ENCODE results near the gene CEP164. TPM values are rescaled to one million over a fixed set of nuclear protein-coding genes. Genes with fewer than 3 reads are reported as not detected.

The CEP164 gene
- total and polyA plus RNA-seq, 2 of the 8 experiments (the other 6 are each of a cell fraction or from before 2014, with no cell fraction given) = 8.4 to 20.8 TPM

DNA sequence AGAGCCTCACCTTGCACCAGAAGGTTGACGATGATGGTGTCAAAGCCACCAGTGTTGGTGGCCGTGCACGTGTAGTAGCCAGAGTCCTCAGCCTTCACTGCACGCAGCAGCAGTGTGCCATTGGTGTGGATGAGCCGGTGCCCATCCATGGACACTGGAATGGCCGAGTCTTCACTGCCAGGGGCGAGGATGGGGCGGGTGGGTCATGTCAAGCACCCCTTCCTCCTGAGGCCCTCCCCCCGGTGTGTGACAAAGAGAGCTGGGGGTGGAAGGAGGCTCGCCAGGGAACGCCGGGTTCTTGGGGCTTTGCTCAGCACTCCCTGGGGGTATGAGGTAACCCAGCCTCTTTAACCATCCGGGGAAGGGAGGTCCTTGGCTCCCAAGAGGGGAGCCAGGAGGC lies 111.6 kb downstream of the CEP164 start:
- Histone ChIP-seq H3K27me3 (replicated peaks in 1 of 4; ENCODE audit: control insufficient read depth in 3 of 4, extremely low read depth in 1 of 4, insufficient read depth in 3 of 4, low read length in 3 of 4) (peaks cover 0 to 3% (median 0%) of the 10 kb centered on the region in 4 experiments; a peak in 2 of 7 replicates), H2BK20ac (ENCODE audit: low read length) (no peak overlapping the region), H4K8ac (ENCODE audit: extremely low read depth, insufficient read depth, low read length) (no peak overlapping the region), H3K79me1 (ENCODE audit: low read depth, low read length) (no peaks in the 10 kb centered on the region), H4K5ac (ENCODE audit: insufficient read length, low read depth, low read length) (no peak overlapping the region), H3K79me2 (ENCODE audit: control insufficient read depth in 1 of 2, insufficient read depth in 2 of 2, low read length in 2 of 2) (no peaks in the 10 kb centered on the region; a peak in 1 of 4 replicates), H2BK120ac (replicated peaks; ENCODE audit: low read depth, low read length) (no peak overlapping the region), H3K14ac (ENCODE audit: insufficient read length) (no peak overlapping the region), H3K9me3 (ENCODE audit: insufficient read depth in 2 of 2, low read depth in 1 of 2, low read length in 1 of 2) (no peaks in the 10 kb centered on the region), H2AFZ (ENCODE audit: low read length) (no peak overlapping the region), H3K27ac (ENCODE audit: low read depth, low read length) (no peak overlapping the region), H4K91ac (replicated peaks; ENCODE audit: insufficient read length, low read length) (no peak overlapping the region), H2BK5ac (ENCODE audit: low read depth, low read length) (no peak overlapping the region), H2BK15ac (ENCODE audit: low read length) (no peak overlapping the region), H3K18ac (ENCODE audit: extremely low read depth, low read length) (no peak overlapping the region), H3K9ac (replicated peaks in 1 of 4; ENCODE audit: extremely low read depth in 1 of 4, low read depth in 3 of 4, low read length in 3 of 4) (no peak overlapping the region), H4K20me1 (replicated peaks in 1 of 2; ENCODE audit: control insufficient read depth in 1 of 2, insufficient read depth in 2 of 2, low read length in 2 of 2) (peaks cover 0 to 5% of the 10 kb centered on the region in 2 experiments), H3K4me2 (ENCODE audit: insufficient read depth in 1 of 2, low read depth in 2 of 2, low read length in 2 of 2) (no peak overlapping the region), H2BK12ac (ENCODE audit: low read depth, low read length) (peak overlapping the region; percentile 33; the same call in 1 of the 2 replicates), H3K4me1 (replicated peaks in 1 of 4; ENCODE audit: control insufficient read depth in 3 of 4, insufficient read depth in 4 of 4, low read length in 3 of 4) (peaks cover 0 to 9% (median 6%) of the 10 kb centered on the region in 4 experiments; a peak in 5 of 7 replicates), H3K36me3 (ENCODE audit: control insufficient read depth in 2 of 4, insufficient read depth in 4 of 4, low read length in 3 of 4) (no peaks in the 10 kb centered on the region), H3K23me2 (ENCODE audit: low read depth, low read length) (peaks cover 8% of the 10 kb centered on the region), H3K4ac (replicated peaks; ENCODE audit: insufficient read length, low read depth, low read length) (no peak overlapping the region), H2AK5ac (ENCODE audit: low read depth, low read length) (no peak overlapping the region), H3K23ac (ENCODE audit: insufficient read length) (no peak overlapping the region), H3K56ac (replicated peaks; ENCODE audit: insufficient read length, low read depth, low read length) (no peak overlapping the region), H3K4me3 (ENCODE audit: extremely low read depth in 1 of 4, insufficient read depth in 2 of 4, low read depth in 3 of 4, low read length in 4 of 4) (no peak overlapping the region)
- FAIRE-seq (no peak), DNase-seq (ENCODE audit: low read depth in 1 of 2, low spot score in 2 of 2) (no peak)
- POLR2A ChIA-PET (ENCODE audit: partially characterized antibody) = no interaction called here
- WGBS, 2 experiments (ENCODE audit: extremely low coverage in 1 of 2, insufficient coverage in 1 of 2, insufficient read length in 1 of 2, insufficient replicate concordance in 2 of 2, low coverage in 1 of 2, low lambda C conversion rate in 2 of 2, missing lambda C conversion rate in 1 of 2) = 89% methylated on average over 7 of the region's 13 CpGs; no CpG with 5 or more reads in 1 of the 2 experiments
- CTCF ChIA-PET (ENCODE audit: partially characterized antibody) = no interaction called here
- TF ChIP-seq TAF1 (IDR thresholded peaks at IDR 0.05; ENCODE audit: low read depth, low read length) (no peak), POU5F1 (IDR thresholded peaks at IDR 0.05; ENCODE audit: low read depth, low read length) (no peak), RXRA (IDR thresholded peaks at IDR 0.05; ENCODE audit: insufficient read depth, low read depth, low read length) (no peak), HDAC2 (IDR thresholded peaks at IDR 0.05; ENCODE audit: borderline replicate concordance in 1 of 2, low read depth in 2 of 2, low read length in 2 of 2) (no peak), E2F6 (IDR thresholded peaks at IDR 0.05) (no peak), CREB1 (IDR thresholded peaks at IDR 0.05) (no peak)
- TF ChIP-seq, protein P1, sequence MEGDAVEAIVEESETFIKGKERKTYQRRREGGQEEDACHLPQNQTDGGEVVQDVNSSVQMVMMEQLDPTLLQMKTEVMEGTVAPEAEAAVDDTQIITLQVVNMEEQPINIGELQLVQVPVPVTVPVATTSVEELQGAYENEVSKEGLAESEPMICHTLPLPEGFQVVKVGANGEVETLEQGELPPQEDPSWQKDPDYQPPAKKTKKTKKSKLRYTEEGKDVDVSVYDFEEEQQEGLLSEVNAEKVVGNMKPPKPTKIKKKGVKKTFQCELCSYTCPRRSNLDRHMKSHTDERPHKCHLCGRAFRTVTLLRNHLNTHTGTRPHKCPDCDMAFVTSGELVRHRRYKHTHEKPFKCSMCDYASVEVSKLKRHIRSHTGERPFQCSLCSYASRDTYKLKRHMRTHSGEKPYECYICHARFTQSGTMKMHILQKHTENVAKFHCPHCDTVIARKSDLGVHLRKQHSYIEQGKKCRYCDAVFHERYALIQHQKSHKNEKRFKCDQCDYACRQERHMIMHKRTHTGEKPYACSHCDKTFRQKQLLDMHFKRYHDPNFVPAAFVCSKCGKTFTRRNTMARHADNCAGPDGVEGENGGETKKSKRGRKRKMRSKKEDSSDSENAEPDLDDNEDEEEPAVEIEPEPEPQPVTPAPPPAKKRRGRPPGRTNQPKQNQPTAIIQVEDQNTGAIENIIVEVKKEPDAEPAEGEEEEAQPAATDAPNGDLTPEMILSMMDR (IDR thresholded peaks at IDR 0.05; ENCODE audit: control extremely low read depth in 1 of 3, insufficient read depth in 1 of 3, low read depth in 1 of 3, low read length in 3 of 3) = no peak
